GM12878 (cell line): Measurements from ENCODE around the gene DCDC1.

Experiments
- CEBPB ChIP-seq, 2 experiments: fragments of 150-350 bp in 1 of 2; IDR thresholded peaks; 2 replicates each; pipeline ENCODE4 v1.6.1; 2012 to 2014; ENCODE audit warnings: low read depth in 2 of 2, low read length in 2 of 2, borderline replicate concordance in 1 of 2, inconsistent platforms in 1 of 2
- CTCF ChIP-seq, 3 experiments: IDR thresholded peaks in 2 of 3; conservative IDR thresholded peaks in 1 of 3; 2 replicates each; pipeline ENCODE4 v1.5.1; 2011; ENCODE audit warnings: low read depth in 3 of 3, low read length in 3 of 3, mild to moderate bottlenecking in 3 of 3, control low read depth in 2 of 3, moderate library complexity in 2 of 3, inconsistent platforms in 1 of 3, mixed read lengths in 1 of 3; ENCODE audit not compliant: control insufficient read depth in 2 of 3, insufficient read depth in 1 of 3; ENCODE audit errors: extremely low read depth in 1 of 3
- FOS ChIP-seq: IDR thresholded peaks from 3 replicates; pipeline ENCODE4 v1.6.1; 2011; ENCODE audit warnings: borderline replicate concordance; ENCODE audit not compliant: insufficient read length; ENCODE audit errors: extremely low read depth
- GABPA ChIP-seq: IDR thresholded peaks from 2 replicates; pipeline ENCODE4 v1.6.1; 2014; ENCODE audit warnings: antibody characterized with exemption, low read depth, mild to moderate bottlenecking, inconsistent platforms
- PBX3 ChIP-seq: IDR thresholded peaks from 2 replicates; pipeline ENCODE4 v1.6.1; 2011; ENCODE audit warnings: mild to moderate bottlenecking, low read depth, low read length, moderate library complexity; ENCODE audit not compliant: insufficient replicate concordance
- POLR2AphosphoS2 ChIP-seq: IDR thresholded peaks from 2 replicates; pipeline ENCODE4 v1.6.1; 2011; ENCODE audit warnings: low read depth, mild to moderate bottlenecking, low read length, improper control_type of control experiment, moderate library complexity
- POLR2AphosphoS5 ChIP-seq: IDR thresholded peaks from 2 replicates; pipeline ENCODE4 v1.6.1; 2011; ENCODE audit warnings: mild to moderate bottlenecking, low read length, inconsistent platforms
- SMC3 ChIP-seq: IDR thresholded peaks from 2 replicates; pipeline ENCODE4 v1.6.1; 2011; ENCODE audit warnings: low read length, improper control_type of control experiment, borderline replicate concordance
- TF ChIP-seq, protein P1 (sequence below): IDR thresholded peaks from 2 replicates; pipeline ENCODE4 v1.6.1; 2012; ENCODE audit warnings: low read length, inconsistent platforms
- TF ChIP-seq, protein P2 (sequence below): IDR thresholded peaks from 2 replicates; pipeline ENCODE4 v1.6.1; 2011; ENCODE audit warnings: borderline replicate concordance, low read depth, mild to moderate bottlenecking, moderate library complexity, low read length; ENCODE audit not compliant: insufficient read depth, poor library complexity, severe bottlenecking
- TF ChIP-seq, protein P3 (sequence below): IDR thresholded peaks from 2 replicates; pipeline ENCODE4 v1.6.1; 2012; ENCODE audit warnings: low read depth, low read length, improper control_type of control experiment

GRCh38 chr11:31417357-31417756 is 47.8 kb upstream of the DCDC1 start:
- TF ChIP-seq FOS (no peak), CTCF (IDR thresholded peaks at IDR 0.05 in 2 of 3, conservative IDR thresholded peaks at IDR 0.05 in 1 of 3; ENCODE audit: control insufficient read depth in 2 of 3, extremely low read depth in 1 of 3, insufficient read depth in 1 of 3, low read depth in 3 of 3, low read length in 3 of 3) (no peak), POLR2AphosphoS5 (no peak), CEBPB (IDR thresholded peaks at IDR 0.05; ENCODE audit: borderline replicate concordance in 1 of 2, low read depth in 2 of 2, low read length in 2 of 2) (no peak), SMC3 (no peak), POLR2AphosphoS2 (no peak), PBX3 (no peak), GABPA (no peak)
- TF ChIP-seq, protein P1, sequence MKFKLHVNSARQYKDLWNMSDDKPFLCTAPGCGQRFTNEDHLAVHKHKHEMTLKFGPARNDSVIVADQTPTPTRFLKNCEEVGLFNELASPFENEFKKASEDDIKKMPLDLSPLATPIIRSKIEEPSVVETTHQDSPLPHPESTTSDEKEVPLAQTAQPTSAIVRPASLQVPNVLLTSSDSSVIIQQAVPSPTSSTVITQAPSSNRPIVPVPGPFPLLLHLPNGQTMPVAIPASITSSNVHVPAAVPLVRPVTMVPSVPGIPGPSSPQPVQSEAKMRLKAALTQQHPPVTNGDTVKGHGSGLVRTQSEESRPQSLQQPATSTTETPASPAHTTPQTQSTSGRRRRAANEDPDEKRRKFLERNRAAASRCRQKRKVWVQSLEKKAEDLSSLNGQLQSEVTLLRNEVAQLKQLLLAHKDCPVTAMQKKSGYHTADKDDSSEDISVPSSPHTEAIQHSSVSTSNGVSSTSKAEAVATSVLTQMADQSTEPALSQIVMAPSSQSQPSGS = no peak
- TF ChIP-seq, protein P2, sequence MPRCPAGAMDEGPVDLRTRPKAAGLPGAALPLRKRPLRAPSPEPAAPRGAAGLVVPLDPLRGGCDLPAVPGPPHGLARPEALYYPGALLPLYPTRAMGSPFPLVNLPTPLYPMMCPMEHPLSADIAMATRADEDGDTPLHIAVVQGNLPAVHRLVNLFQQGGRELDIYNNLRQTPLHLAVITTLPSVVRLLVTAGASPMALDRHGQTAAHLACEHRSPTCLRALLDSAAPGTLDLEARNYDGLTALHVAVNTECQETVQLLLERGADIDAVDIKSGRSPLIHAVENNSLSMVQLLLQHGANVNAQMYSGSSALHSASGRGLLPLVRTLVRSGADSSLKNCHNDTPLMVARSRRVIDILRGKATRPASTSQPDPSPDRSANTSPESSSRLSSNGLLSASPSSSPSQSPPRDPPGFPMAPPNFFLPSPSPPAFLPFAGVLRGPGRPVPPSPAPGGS = no peak
- TF ChIP-seq, protein P3, sequence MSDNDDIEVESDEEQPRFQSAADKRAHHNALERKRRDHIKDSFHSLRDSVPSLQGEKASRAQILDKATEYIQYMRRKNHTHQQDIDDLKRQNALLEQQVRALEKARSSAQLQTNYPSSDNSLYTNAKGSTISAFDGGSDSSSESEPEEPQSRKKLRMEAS = no peak
